ENCODE measurements around the gene L3MBTL4. TPM values are rescaled to one million over a fixed set of nuclear protein-coding genes. Genes with fewer than 3 reads are reported as not detected.
"Not testable (repeated sequence)": the region's sequence is repeated elsewhere in the genome, so short reads cannot be mapped to it uniquely, and the experiment has no call there.

L3MBTL4 gene
- total and polyA plus RNA-seq, 3 experiments from 2014 or later: 0.07 to 0.18 (median 0.13) TPM

- peaks cover 2 to 10% (median 9%) of the 10 kb centered on the region in 3 donors for H3K4me1 Mint-ChIP-seq
- H3K27ac ChIP-seq (ENCODE audit: low read depth, low read length): no peak overlapping the region
- ChIA-PET CTCF (no interaction called here), POLR2A (no interaction called here)
- DNase-seq: no peak
- H3K27ac Mint-ChIP-seq: no peak overlapping the region
- H3K36me3 ChIP-seq (ENCODE audit: insufficient read depth, low read length): no peaks in the 10 kb centered on the region
- peaks cover 0 to 25% (median 14%) of the 10 kb centered on the region in 5 donors for H3K9me3 Mint-ChIP-seq
- H3K27me3 Mint-ChIP-seq: peaks cover 3 to 20% of the 10 kb centered on the region in 2 donors
- no peaks in the 10 kb centered on the region for H3K27me3 ChIP-seq (ENCODE audit: insufficient read depth, low read length, poor library complexity, severe bottlenecking)
- peak overlapping the region in 3 of 7 donors; percentile 26 to 49 (median 44) for H3K4me3 Mint-ChIP-seq
- H3K4me3 ChIP-seq (ENCODE audit: low read length): no peak overlapping the region
- H3K4me1 ChIP-seq (ENCODE audit: insufficient read depth, low read length): no peaks in the 10 kb centered on the region
- H3K9me3 ChIP-seq (ENCODE audit: low read length): no peaks in the 10 kb centered on the region
- H3K36me3 Mint-ChIP-seq: no peaks in the 10 kb centered on the region
These were observed 1.7 kb downstream of the L3MBTL4 start for GRCh38 chr18:6412933-6413472.

- no peak for DNase-seq
- ChIA-PET POLR2A (no interaction called here), CTCF (no interaction called here)
- H3K4me3 Mint-ChIP-seq: no peak overlapping the region
- Histone ChIP-seq H3K36me3 (ENCODE audit: insufficient read depth, low read length) (no peaks in the 10 kb centered on the region), H3K9me3 (ENCODE audit: low read length) (no peaks in the 10 kb centered on the region), H3K27me3 (ENCODE audit: insufficient read depth, low read length, poor library complexity, severe bottlenecking) (no peaks in the 10 kb centered on the region), H3K27ac (ENCODE audit: low read depth, low read length) (no peak overlapping the region), H3K4me1 (ENCODE audit: insufficient read depth, low read length) (no peaks in the 10 kb centered on the region), H3K4me3 (ENCODE audit: low read length) (no peak overlapping the region)
- peaks cover 2 to 10% (median 9%) of the 10 kb centered on the region in 3 donors for H3K4me1 Mint-ChIP-seq
- H3K9me3 Mint-ChIP-seq: peaks cover 0 to 19% (median 14%) of the 10 kb centered on the region in 5 donors
- no peaks in the 10 kb centered on the region for H3K36me3 Mint-ChIP-seq
- H3K27me3 Mint-ChIP-seq: peaks cover 3 to 20% of the 10 kb centered on the region in 2 donors
- H3K27ac Mint-ChIP-seq: no peak overlapping the region
These were observed 3.3 kb downstream of the L3MBTL4 start for GRCh38 chr18:6411382-6411781.

GRCh38 chr18:6409933-6410332 is 4.8 kb downstream of the L3MBTL4 start:
- no peak overlapping the region for H3K4me3 ChIP-seq (ENCODE audit: low read length)
- Mint-ChIP-seq H3K4me3 (no peak overlapping the region), H3K27me3 (peaks cover 2 to 12% of the 10 kb centered on the region in 2 donors), H3K36me3 (no peaks in the 10 kb centered on the region), H3K27ac (no peak overlapping the region), H3K9me3 (peaks cover 0 to 15% (median 8%) of the 10 kb centered on the region in 5 donors), H3K4me1 (peaks cover 2 to 5% (median 5%) of the 10 kb centered on the region in 3 donors)
- no peaks in the 10 kb centered on the region for H3K4me1 ChIP-seq (ENCODE audit: insufficient read depth, low read length)
- H3K36me3 ChIP-seq (ENCODE audit: insufficient read depth, low read length): no peaks in the 10 kb centered on the region
- DNase-seq: no peak
- no peak overlapping the region for H3K27ac ChIP-seq (ENCODE audit: low read depth, low read length)
- ChIA-PET CTCF (no interaction called here), POLR2A (no interaction called here)
- no peaks in the 10 kb centered on the region for H3K9me3 ChIP-seq (ENCODE audit: low read length)
- no peaks in the 10 kb centered on the region for H3K27me3 ChIP-seq (ENCODE audit: insufficient read depth, low read length, poor library complexity, severe bottlenecking)

GRCh38 chr18:6408543-6408942 is 6.2 kb downstream of the L3MBTL4 start:
- H3K27ac ChIP-seq (ENCODE audit: low read depth, low read length); CTCF ChIA-PET; H3K36me3 ChIP-seq (ENCODE audit: insufficient read depth, low read length); H3K4me1 Mint-ChIP-seq; H3K27me3 ChIP-seq (ENCODE audit: insufficient read depth, low read length, poor library complexity, severe bottlenecking); H3K36me3 Mint-ChIP-seq; H3K9me3 ChIP-seq (ENCODE audit: low read length); H3K4me3 Mint-ChIP-seq; H3K27me3 Mint-ChIP-seq; DNase-seq; H3K4me1 ChIP-seq (ENCODE audit: insufficient read depth, low read length); H3K4me3 ChIP-seq (ENCODE audit: low read length); POLR2A ChIA-PET: not testable (repeated sequence)
- H3K27ac Mint-ChIP-seq: peak overlapping the region in 1 of 8 donors; percentile 56
- peaks cover 0 to 13% (median 6%) of the 10 kb centered on the region in 5 donors for H3K9me3 Mint-ChIP-seq

GRCh38 chr18:6406910-6407470 is 7.7 kb downstream of the L3MBTL4 start:
- no peak for DNase-seq
- Histone ChIP-seq H3K9me3 (ENCODE audit: low read length) (no peaks in the 10 kb centered on the region), H3K4me3 (ENCODE audit: low read length) (no peak overlapping the region), H3K4me1 (ENCODE audit: insufficient read depth, low read length) (no peaks in the 10 kb centered on the region), H3K27me3 (ENCODE audit: insufficient read depth, low read length, poor library complexity, severe bottlenecking) (no peaks in the 10 kb centered on the region), H3K27ac (ENCODE audit: low read depth, low read length) (no peak overlapping the region), H3K36me3 (ENCODE audit: insufficient read depth, low read length) (no peaks in the 10 kb centered on the region)
- H3K4me1 Mint-ChIP-seq: no peaks in the 10 kb centered on the region
- CTCF ChIA-PET: no interaction called here
- POLR2A ChIA-PET: no interaction called here
- no peak overlapping the region for H3K27ac Mint-ChIP-seq
- H3K9me3 Mint-ChIP-seq: peaks cover 0 to 8% (median 5%) of the 10 kb centered on the region in 5 donors
- peaks cover 1 to 2% of the 10 kb centered on the region in 2 donors for H3K27me3 Mint-ChIP-seq
- no peaks in the 10 kb centered on the region for H3K36me3 Mint-ChIP-seq
- H3K4me3 Mint-ChIP-seq: no peak overlapping the region

GRCh38 chr18:6406075-6406909 is 8.4 kb downstream of the L3MBTL4 start:
- peaks cover 0 to 2% of the 10 kb centered on the region in 2 donors for H3K27me3 Mint-ChIP-seq
- H3K4me1 Mint-ChIP-seq: no peaks in the 10 kb centered on the region
- H3K27ac ChIP-seq (ENCODE audit: low read depth, low read length): no peak overlapping the region
- no peaks in the 10 kb centered on the region for H3K27me3 ChIP-seq (ENCODE audit: insufficient read depth, low read length, poor library complexity, severe bottlenecking)
- H3K9me3 ChIP-seq (ENCODE audit: low read length): no peaks in the 10 kb centered on the region
- no peaks in the 10 kb centered on the region for H3K36me3 Mint-ChIP-seq
- DNase-seq: no peak
- no peak overlapping the region for H3K4me3 Mint-ChIP-seq
- H3K4me3 ChIP-seq (ENCODE audit: low read length): no peak overlapping the region
- H3K9me3 Mint-ChIP-seq: peaks cover 0 to 13% (median 3%) of the 10 kb centered on the region in 5 donors
- ChIA-PET CTCF (no interaction called here), POLR2A (no interaction called here)
- no peaks in the 10 kb centered on the region for H3K4me1 ChIP-seq (ENCODE audit: insufficient read depth, low read length)
- no peak overlapping the region for H3K27ac Mint-ChIP-seq
- H3K36me3 ChIP-seq (ENCODE audit: insufficient read depth, low read length): no peaks in the 10 kb centered on the region

- ChIA-PET POLR2A (no interaction called here), CTCF (no interaction called here)
- H3K27ac Mint-ChIP-seq: no peak overlapping the region
These were observed 9.3 kb downstream of the L3MBTL4 start for GRCh38 chr18:6405237-6406074.

GRCh38 chr18:6404834-6405233 is 9.9 kb downstream of the L3MBTL4 start:
- CTCF ChIA-PET: no interaction called here
- Mint-ChIP-seq H3K36me3 (no peaks in the 10 kb centered on the region), H3K4me1 (no peaks in the 10 kb centered on the region), H3K27me3 (peaks cover 0 to under 1% of the 10 kb centered on the region in 2 donors), H3K27ac (no peak overlapping the region), H3K9me3 (peaks cover 0 to 15% (median 0%) of the 10 kb centered on the region in 5 donors), H3K4me3 (no peak overlapping the region)
- H3K27ac ChIP-seq (ENCODE audit: low read depth, low read length): no peak overlapping the region
- no peaks in the 10 kb centered on the region for H3K4me1 ChIP-seq (ENCODE audit: insufficient read depth, low read length)
- no peaks in the 10 kb centered on the region for H3K9me3 ChIP-seq (ENCODE audit: low read length)
- no peak for DNase-seq
- H3K27me3 ChIP-seq (ENCODE audit: insufficient read depth, low read length, poor library complexity, severe bottlenecking): no peaks in the 10 kb centered on the region
- H3K36me3 ChIP-seq (ENCODE audit: insufficient read depth, low read length): no peaks in the 10 kb centered on the region
- POLR2A ChIA-PET: no interaction called here
- no peak overlapping the region for H3K4me3 ChIP-seq (ENCODE audit: low read length)

More at GRCh38 chr18:6405237-6406074, 9.3 kb downstream of the L3MBTL4 start:
- Mint-ChIP-seq H3K4me1 (no peaks in the 10 kb centered on the region), H3K4me3 (no peak overlapping the region), H3K36me3 (no peaks in the 10 kb centered on the region), H3K27me3 (peaks cover 0 to 2% of the 10 kb centered on the region in 2 donors), H3K9me3 (peaks cover 0 to 15% (median 3%) of the 10 kb centered on the region in 5 donors)
- Histone ChIP-seq H3K27ac (ENCODE audit: low read depth, low read length) (no peak overlapping the region), H3K27me3 (ENCODE audit: insufficient read depth, low read length, poor library complexity, severe bottlenecking) (no peaks in the 10 kb centered on the region), H3K4me1 (ENCODE audit: insufficient read depth, low read length) (no peaks in the 10 kb centered on the region), H3K4me3 (ENCODE audit: low read length) (no peak overlapping the region), H3K9me3 (ENCODE audit: low read length) (no peaks in the 10 kb centered on the region), H3K36me3 (ENCODE audit: insufficient read depth, low read length) (no peaks in the 10 kb centered on the region)
- no peak for DNase-seq

All from CD8-positive, alpha-beta memory T cell (primary cell).